CD4-positive, alpha-beta T cell treated with Interferon alpha-2 for 1 hour (primary cell): ENCODE results near the gene ASTL.

Experiments
- DNase-seq, 2 donors: peaks; one replicate each; pipeline ENCODE4 v3.0.0-alpha.2; 2020 to 2022

ASTL gene

DNA sequence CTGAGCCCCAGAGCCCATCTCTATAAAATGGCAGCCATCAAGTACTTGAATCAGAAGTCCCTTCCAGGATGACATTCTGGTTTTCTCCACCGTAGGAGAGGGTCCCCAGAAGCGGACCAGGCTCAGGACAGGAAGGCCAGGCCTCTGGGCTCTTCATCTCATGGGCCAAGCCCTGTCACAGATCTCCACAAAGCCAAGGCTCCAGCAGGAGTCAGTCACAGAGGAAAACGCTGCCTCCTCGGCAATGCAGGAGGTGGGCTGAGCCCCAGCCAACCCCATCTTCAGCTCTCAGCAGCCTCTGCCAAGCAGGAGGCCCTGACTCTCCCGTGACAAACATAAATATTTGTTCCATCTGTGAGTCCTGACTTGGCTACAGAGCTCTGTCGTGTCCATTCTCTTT is 64.1 kb downstream of the ASTL start:
- no peak for DNase-seq

DNA sequence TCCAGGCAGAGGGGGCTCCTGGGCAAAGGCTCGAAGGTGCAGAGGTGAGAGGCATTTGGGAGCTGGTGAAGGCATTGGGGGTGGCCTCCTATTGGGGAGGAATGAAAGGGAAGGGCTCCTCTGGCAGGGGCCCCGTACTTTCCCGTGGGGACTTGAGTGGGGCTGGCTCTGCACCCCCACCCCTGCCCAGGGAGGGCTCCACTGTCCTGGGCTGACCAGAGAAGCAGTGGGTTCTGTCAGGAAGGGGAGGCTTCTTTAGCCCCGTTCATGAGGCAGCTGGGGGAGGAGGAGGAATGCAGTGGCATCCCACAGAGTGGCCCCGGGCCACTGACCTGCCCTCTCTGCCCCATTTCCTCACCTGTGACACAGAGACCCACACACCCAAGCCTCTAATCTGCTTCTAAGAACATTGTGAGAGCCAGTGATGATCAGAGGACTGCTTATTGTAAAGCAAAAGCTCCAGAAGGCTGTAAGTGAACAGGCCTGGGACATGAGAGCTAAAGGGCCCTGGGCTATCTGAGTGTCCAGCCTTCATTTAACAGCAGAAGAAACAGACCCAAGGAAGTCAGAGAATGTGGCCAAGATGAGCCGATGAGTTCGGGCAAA is 65.0 kb downstream of the ASTL start:
- DNase-seq: no peak
